Measurements from ENCODE around the gene COL19A1.
"Not testable (repeated sequence)": the region's sequence is repeated elsewhere in the genome, so short reads cannot be mapped to it uniquely, and the experiment has no call there.

GRCh38 chr6:69824355-69824754 lies 42.0 kb upstream of the COL19A1 start:
- TF ChIP-seq, protein P1, sequence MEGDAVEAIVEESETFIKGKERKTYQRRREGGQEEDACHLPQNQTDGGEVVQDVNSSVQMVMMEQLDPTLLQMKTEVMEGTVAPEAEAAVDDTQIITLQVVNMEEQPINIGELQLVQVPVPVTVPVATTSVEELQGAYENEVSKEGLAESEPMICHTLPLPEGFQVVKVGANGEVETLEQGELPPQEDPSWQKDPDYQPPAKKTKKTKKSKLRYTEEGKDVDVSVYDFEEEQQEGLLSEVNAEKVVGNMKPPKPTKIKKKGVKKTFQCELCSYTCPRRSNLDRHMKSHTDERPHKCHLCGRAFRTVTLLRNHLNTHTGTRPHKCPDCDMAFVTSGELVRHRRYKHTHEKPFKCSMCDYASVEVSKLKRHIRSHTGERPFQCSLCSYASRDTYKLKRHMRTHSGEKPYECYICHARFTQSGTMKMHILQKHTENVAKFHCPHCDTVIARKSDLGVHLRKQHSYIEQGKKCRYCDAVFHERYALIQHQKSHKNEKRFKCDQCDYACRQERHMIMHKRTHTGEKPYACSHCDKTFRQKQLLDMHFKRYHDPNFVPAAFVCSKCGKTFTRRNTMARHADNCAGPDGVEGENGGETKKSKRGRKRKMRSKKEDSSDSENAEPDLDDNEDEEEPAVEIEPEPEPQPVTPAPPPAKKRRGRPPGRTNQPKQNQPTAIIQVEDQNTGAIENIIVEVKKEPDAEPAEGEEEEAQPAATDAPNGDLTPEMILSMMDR (IDR thresholded peaks at IDR 0.05; ENCODE audit: low read depth, low read length): not testable (repeated sequence)
- not testable (repeated sequence) for TF ChIP-seq POLR2A (IDR thresholded peaks at IDR 0.05; ENCODE audit: extremely low read depth, insufficient read length); MAX (IDR thresholded peaks at IDR 0.05; ENCODE audit: low read depth, low read length)
